ENCODE results near the gene UBE2E2. TPM values are rescaled to one million over a fixed set of nuclear protein-coding genes. Genes with fewer than 3 reads are reported as not detected.

Gene UBE2E2
- total RNA-seq, 2 experiments from 2014 or later, result 41.1 to 48.8 TPM

DNA sequence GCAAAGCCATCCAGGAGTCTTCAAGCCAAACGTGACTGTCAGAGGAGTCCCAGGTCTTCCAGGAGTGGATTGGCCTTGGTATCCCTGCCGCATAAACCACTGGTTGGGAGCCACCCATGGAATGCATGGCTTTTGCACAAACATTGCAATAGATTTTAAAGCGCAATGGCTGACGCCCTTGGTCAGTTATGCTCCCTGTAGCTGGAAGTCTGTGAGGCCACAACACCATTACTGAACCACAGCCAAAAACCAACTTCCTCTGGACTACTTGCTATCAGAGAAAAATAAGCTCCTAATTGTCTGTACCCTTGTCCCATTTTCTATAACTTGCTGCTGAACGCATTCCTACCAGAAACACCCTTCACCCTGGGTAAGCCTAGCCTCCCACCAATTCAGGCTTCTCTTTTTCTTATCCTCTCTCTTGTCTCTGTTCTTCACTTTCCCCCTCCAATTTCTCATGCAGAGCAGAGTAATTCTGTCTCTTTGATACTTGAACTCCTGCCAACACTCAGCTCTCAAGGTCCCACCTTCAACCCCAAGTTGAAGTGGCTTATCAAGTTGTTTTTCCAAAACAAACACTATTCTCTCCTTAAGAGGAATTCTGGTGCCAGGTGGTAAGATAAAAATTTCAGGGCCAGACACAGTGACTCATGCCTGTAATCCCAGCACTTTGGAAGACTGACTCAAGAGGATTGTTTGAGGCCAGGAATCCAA is 426.2 kb downstream of the UBE2E2 start:
- no TSS peak for BruUV-seq (replicated peaks)
- CTCF ChIA-PET (ENCODE audit: unreplicated experiment), result no interaction called here
- Histone ChIP-seq H3K36me3 (ENCODE audit: insufficient read depth, low read length) (no peaks in the 10 kb centered on the region; the same call in 1 of the 2 replicates), H2AFZ (ENCODE audit: low read length) (no peak overlapping the region), H3K9me2 (ENCODE audit: insufficient read depth, low read length) (no peaks in the 10 kb centered on the region), H3K4me2 (ENCODE audit: low read length) (no peak overlapping the region), H3K27ac (ENCODE audit: low read depth, low read length, poor library complexity, severe bottlenecking) (no peak overlapping the region), H3K79me2 (ENCODE audit: insufficient read depth, low read depth, low read length) (no peaks in the 10 kb centered on the region), H3K4me3 (ENCODE audit: low read depth, low read length, poor library complexity, severe bottlenecking) (no peak overlapping the region), H3K9me3 (ENCODE audit: low read length) (peaks cover 13% of the 10 kb centered on the region; the same call in 1 of the 2 replicates), H3K4me1 (ENCODE audit: insufficient read depth, low read length, poor library complexity, severe bottlenecking) (no peaks in the 10 kb centered on the region), H4K20me1 (ENCODE audit: insufficient read depth, low read length) (no peaks in the 10 kb centered on the region)
- intact Hi-C loops (cut with micrococcal nuclease; ENCODE audit: unreplicated experiment), result no loop called here
- TF ChIP-seq, protein P1, sequence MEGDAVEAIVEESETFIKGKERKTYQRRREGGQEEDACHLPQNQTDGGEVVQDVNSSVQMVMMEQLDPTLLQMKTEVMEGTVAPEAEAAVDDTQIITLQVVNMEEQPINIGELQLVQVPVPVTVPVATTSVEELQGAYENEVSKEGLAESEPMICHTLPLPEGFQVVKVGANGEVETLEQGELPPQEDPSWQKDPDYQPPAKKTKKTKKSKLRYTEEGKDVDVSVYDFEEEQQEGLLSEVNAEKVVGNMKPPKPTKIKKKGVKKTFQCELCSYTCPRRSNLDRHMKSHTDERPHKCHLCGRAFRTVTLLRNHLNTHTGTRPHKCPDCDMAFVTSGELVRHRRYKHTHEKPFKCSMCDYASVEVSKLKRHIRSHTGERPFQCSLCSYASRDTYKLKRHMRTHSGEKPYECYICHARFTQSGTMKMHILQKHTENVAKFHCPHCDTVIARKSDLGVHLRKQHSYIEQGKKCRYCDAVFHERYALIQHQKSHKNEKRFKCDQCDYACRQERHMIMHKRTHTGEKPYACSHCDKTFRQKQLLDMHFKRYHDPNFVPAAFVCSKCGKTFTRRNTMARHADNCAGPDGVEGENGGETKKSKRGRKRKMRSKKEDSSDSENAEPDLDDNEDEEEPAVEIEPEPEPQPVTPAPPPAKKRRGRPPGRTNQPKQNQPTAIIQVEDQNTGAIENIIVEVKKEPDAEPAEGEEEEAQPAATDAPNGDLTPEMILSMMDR (conservative IDR thresholded peaks at IDR 0.05; ENCODE audit: low read length), result no peak
- no peak for TF ChIP-seq EZH2phosphoT487 (IDR thresholded peaks at IDR 0.05; ENCODE audit: borderline replicate concordance, low read depth, low read length)
- no peak for DNase-seq (ENCODE audit: low spot score)
- POLR2A ChIA-PET, result interaction anchor here (0.6 to 2.6 kb wide), 8 partner anchors 8 to 196 kb away, joined by 3 to 9 read pairs (median 4); no protein-coding TSS in a partner anchor

DNA sequence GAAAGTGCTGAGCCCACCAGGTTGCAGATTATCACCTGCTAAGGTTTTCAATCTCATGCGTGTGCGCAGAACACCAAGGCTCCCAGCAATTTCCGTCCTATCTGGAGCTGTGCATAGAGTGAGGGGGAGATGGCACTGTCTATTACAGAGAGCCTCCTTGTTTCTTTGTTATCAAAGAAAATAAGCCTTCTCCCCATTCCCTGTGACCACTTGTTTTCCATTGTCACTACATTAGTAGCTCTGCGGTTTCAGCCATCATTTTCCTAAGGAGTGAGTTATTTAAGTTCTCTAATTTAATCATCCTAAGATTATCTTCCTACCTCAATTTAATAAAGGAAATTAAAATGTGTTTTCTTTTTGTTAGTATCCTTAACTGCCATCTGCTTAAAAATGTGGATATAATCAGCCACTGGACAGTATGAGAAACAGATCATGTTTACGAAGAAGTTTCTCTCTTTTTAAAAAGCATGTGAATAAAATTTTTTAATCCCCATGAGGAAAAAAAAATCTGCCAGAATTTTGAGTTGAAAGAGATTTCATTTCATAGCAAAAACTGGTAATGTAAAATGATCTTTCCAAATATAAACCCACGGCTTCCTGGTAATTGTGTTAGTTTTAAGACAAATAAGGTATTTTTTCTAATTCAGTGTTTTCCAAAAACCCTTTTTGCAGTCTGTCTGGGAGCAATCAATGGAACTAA is 430.3 kb downstream of the UBE2E2 start:
- no peaks in the 10 kb centered on the region for H3K9me3 ChIP-seq (ENCODE audit: low read length)
- H3K9me2 ChIP-seq (ENCODE audit: insufficient read depth, low read length), result no peaks in the 10 kb centered on the region
- ChIA-PET CTCF (ENCODE audit: unreplicated experiment) (no interaction called here), POLR2A (interaction anchor here (1.2 kb wide), 1 partner anchor 16 kb away, joined by 5 read pairs; no protein-coding TSS in a partner anchor)
- H3K36me3 ChIP-seq (ENCODE audit: insufficient read depth, low read length), result no peaks in the 10 kb centered on the region; the same call in 1 of the 2 replicates
- no peak overlapping the region for H3K27ac ChIP-seq (ENCODE audit: low read depth, low read length, poor library complexity, severe bottlenecking)
- no peak for DNase-seq (ENCODE audit: low spot score)
- BruUV-seq (replicated peaks), result no TSS peak
- H3K4me3 ChIP-seq (ENCODE audit: low read depth, low read length, poor library complexity, severe bottlenecking), result no peak overlapping the region
- H3K4me1 ChIP-seq (ENCODE audit: insufficient read depth, low read length, poor library complexity, severe bottlenecking), result peaks cover 6% of the 10 kb centered on the region
- intact Hi-C loops (cut with micrococcal nuclease; ENCODE audit: unreplicated experiment), result no loop called here
- no peaks in the 10 kb centered on the region for H3K79me2 ChIP-seq (ENCODE audit: insufficient read depth, low read depth, low read length)
- H2AFZ ChIP-seq (ENCODE audit: low read length), result peak overlapping the region; percentile 10; the same call in 1 of the 2 replicates
- TF ChIP-seq, protein P1 (conservative IDR thresholded peaks at IDR 0.05; ENCODE audit: low read length), result no peak
- no peak for TF ChIP-seq EZH2phosphoT487 (IDR thresholded peaks at IDR 0.05; ENCODE audit: borderline replicate concordance, low read depth, low read length)
- H4K20me1 ChIP-seq (ENCODE audit: insufficient read depth, low read length), result no peaks in the 10 kb centered on the region
- no peak overlapping the region for H3K4me2 ChIP-seq (ENCODE audit: low read length)

All from OCI-LY7 (cell line).